ENCODE results near the gene MRPL10. TPM values are rescaled to one million over a fixed set of nuclear protein-coding genes. Genes with fewer than 3 reads are reported as not detected.

Gene MRPL10
- total and polyA plus RNA-seq, 4 donors: 18.4 to 38.3 (median 30.3) TPM

Other genes with a start within 250 kb of the MRPL10 start
- gene KPNB1, start 181.6 kb downstream of the MRPL10 start, total RNA-seq: 100 to 1,000 TPM; 205 to 258 TPM
- gene KPNB1, start 181.6 kb downstream of the MRPL10 start, polyA plus RNA-seq: 100 to 1,000 TPM in 1 of 2 donors, 10 to 100 TPM in 1; 40.1 to 112 TPM
- 10 to 100 TPM in 1 of 2 donors, 1 to 10 TPM in 1; 9.0 to 12.1 TPM for gene TBKBP1, start 137.4 kb downstream of the MRPL10 start, total RNA-seq
- 10 to 100 TPM; 12.2 to 14.0 TPM for gene TBKBP1, start 137.4 kb downstream of the MRPL10 start, polyA plus RNA-seq
- 1 to 10 TPM in 1 of 2 donors, under 1 TPM in 1; 0.77 to 2.0 TPM for gene TBX21, start 98.3 kb downstream of the MRPL10 start, total RNA-seq
- gene TBX21, start 98.3 kb downstream of the MRPL10 start, polyA plus RNA-seq: under 1 TPM; 0.53 to 0.82 TPM
- 10 to 100 TPM in 1 of 2 donors, 1 to 10 TPM in 1; 9.3 to 25.3 TPM for gene OSBPL7, start 9.7 kb downstream of the MRPL10 start, total RNA-seq
- gene OSBPL7, start 9.7 kb downstream of the MRPL10 start, polyA plus RNA-seq: 10 to 100 TPM in 1 of 2 donors, 1 to 10 TPM in 1; 7.6 to 12.7 TPM
- gene LRRC46, start 129 bp upstream of the MRPL10 start, total RNA-seq: 10 to 100 TPM in 1 of 2 donors, 1 to 10 TPM in 1; 9.6 to 25.3 TPM
- 10 to 100 TPM in 1 of 2 donors, 1 to 10 TPM in 1; 9.3 to 11.8 TPM for gene LRRC46, start 129 bp upstream of the MRPL10 start, polyA plus RNA-seq
- gene SCRN2, start 9.7 kb upstream of the MRPL10 start, total RNA-seq: 10 to 100 TPM; 26.7 to 37.8 TPM
- 10 to 100 TPM; 22.8 to 61.7 TPM for gene SCRN2, start 9.7 kb upstream of the MRPL10 start, polyA plus RNA-seq
- 1 to 10 TPM; 2.5 to 4.5 TPM for gene SP6, start 19.6 kb upstream of the MRPL10 start, total RNA-seq
- 1 to 10 TPM; 2.3 to 4.4 TPM for gene SP6, start 19.6 kb upstream of the MRPL10 start, polyA plus RNA-seq
- 10 to 100 TPM in 1 of 2 donors, 1 to 10 TPM in 1; 4.9 to 19.9 TPM for gene SP2, start 64.7 kb upstream of the MRPL10 start, total RNA-seq
- gene SP2, start 64.7 kb upstream of the MRPL10 start, polyA plus RNA-seq: 10 to 100 TPM in 1 of 2 donors, 1 to 10 TPM in 1; 5.8 to 16.4 TPM
- 10 to 100 TPM in 1 of 2 donors, 1 to 10 TPM in 1; 9.3 to 43.9 TPM for gene PNPO, start 110.0 kb upstream of the MRPL10 start, total RNA-seq
- 10 to 100 TPM; 10.9 to 11.5 TPM for gene PNPO, start 110.0 kb upstream of the MRPL10 start, polyA plus RNA-seq
- gene PRR15L, start 126.3 kb upstream of the MRPL10 start, total RNA-seq: 10 to 100 TPM; 59.5 to 86.9 TPM
- 10 to 100 TPM; 64.2 to 98.5 TPM for gene PRR15L, start 126.3 kb upstream of the MRPL10 start, polyA plus RNA-seq
- gene CDK5RAP3, start 139.6 kb upstream of the MRPL10 start, total RNA-seq: 100 to 1,000 TPM; 129 to 167 TPM
- gene CDK5RAP3, start 139.6 kb upstream of the MRPL10 start, polyA plus RNA-seq: 100 to 1,000 TPM; 139 to 212 TPM
- gene COPZ2, start 206.3 kb upstream of the MRPL10 start, total RNA-seq: 10 to 100 TPM in 1 of 2 donors, 1 to 10 TPM in 1; 6.8 to 25.5 TPM
- gene COPZ2, start 206.3 kb upstream of the MRPL10 start, polyA plus RNA-seq: 10 to 100 TPM in 1 of 2 donors, 1 to 10 TPM in 1; 6.2 to 16.4 TPM
- 100 to 1,000 TPM in 1 of 2 donors, 10 to 100 TPM in 1; 75.7 to 135 TPM for gene NFE2L1, start 216.8 kb upstream of the MRPL10 start, total RNA-seq
- gene NFE2L1, start 216.8 kb upstream of the MRPL10 start, polyA plus RNA-seq: 10 to 100 TPM; 68.8 to 98.4 TPM